GM19239 (cell line): Measurements from ENCODE around the gene TMEM182.

Experiments used
- DNase-seq: peaks from one replicate; pipeline ENCODE4 v3.0.0; 2011; ENCODE audit warnings: low spot score; ENCODE audit not compliant: insufficient read length
- FAIRE-seq: peaks from 2 replicates; lab custom pipeline; 2011; peaks lifted over from hg19 to GRCh38; lab: Jason Lieb, UNC

TMEM182 gene

GRCh38 chr2:102797486-102797885 is 35.7 kb downstream of the TMEM182 start:
- FAIRE-seq (no peak), DNase-seq (no peak)

- DNase-seq (no peak), FAIRE-seq (no peak)
Observed at GRCh38 chr2:102798181-102798580, 36.4 kb downstream of the TMEM182 start.

- no peak for FAIRE-seq
- no peak for DNase-seq
Observed at GRCh38 chr2:102801098-102801718, 39.4 kb downstream of the TMEM182 start.

- no peak for DNase-seq
- no peak for FAIRE-seq
Observed at GRCh38 chr2:102801858-102802699, 40.2 kb downstream of the TMEM182 start.

GRCh38 chr2:102803041-102803896 is 41.4 kb downstream of the TMEM182 start:
- DNase-seq (no peak), FAIRE-seq (no peak)

GRCh38 chr2:102803897-102804217 is 42.0 kb downstream of the TMEM182 start:
- DNase-seq (no peak), FAIRE-seq (no peak)

GRCh38 chr2:102806250-102806837 is 44.5 kb downstream of the TMEM182 start:
- peak; percentile 43 for DNase-seq

GRCh38 chr2:102809291-102810189 is 47.7 kb downstream of the TMEM182 start:
- FAIRE-seq, result no peak
- no peak for DNase-seq

More at GRCh38 chr2:102806250-102806837, 44.5 kb downstream of the TMEM182 start:
- peak; percentile 96 for FAIRE-seq

- FAIRE-seq (no peak), DNase-seq (no peak)
Observed at GRCh38 chr2:102815285-102815684, 53.5 kb downstream of the TMEM182 start.

GRCh38 chr2:102826904-102827303 is 65.1 kb downstream of the TMEM182 start:
- FAIRE-seq (no peak), DNase-seq (no peak)

GRCh38 chr2:102832789-102833188 is 71.0 kb downstream of the TMEM182 start:
- DNase-seq, result no peak

GRCh38 chr2:102834523-102835273 is 72.9 kb downstream of the TMEM182 start:
- no peak for DNase-seq
- no peak for FAIRE-seq

More at GRCh38 chr2:102832789-102833188, 71.0 kb downstream of the TMEM182 start:
- no peak for FAIRE-seq

- DNase-seq (no peak), FAIRE-seq (no peak)
Observed at GRCh38 chr2:102837626-102838198, 75.9 kb downstream of the TMEM182 start.

GRCh38 chr2:102839668-102840388 is 78.0 kb downstream of the TMEM182 start:
- DNase-seq (peak; percentile 9), FAIRE-seq (peak; percentile 66)

- FAIRE-seq, result peak; percentile 33
- peak; percentile 8 for DNase-seq
Observed at GRCh38 chr2:102841107-102841840, 79.4 kb downstream of the TMEM182 start.

GRCh38 chr2:102843764-102844443 is 82.1 kb downstream of the TMEM182 start:
- FAIRE-seq (no peak), DNase-seq (no peak)
